Activated CD4-positive, alpha-beta T cell treated with anti-CD3 and anti-CD28 coated beads, Interleukin-10, Interleukin-2, amounts not matched to agents 100 ng/mL and 50 ng/mL, durations not matched to agents 16 hours and 8 hours (primary cell): Measurements from ENCODE around the gene DLG2.

Source experiments
- DNase-seq: peaks from one replicate; pipeline ENCODE4 v3.0.0-alpha.2; 2020

Gene DLG2

DNA sequence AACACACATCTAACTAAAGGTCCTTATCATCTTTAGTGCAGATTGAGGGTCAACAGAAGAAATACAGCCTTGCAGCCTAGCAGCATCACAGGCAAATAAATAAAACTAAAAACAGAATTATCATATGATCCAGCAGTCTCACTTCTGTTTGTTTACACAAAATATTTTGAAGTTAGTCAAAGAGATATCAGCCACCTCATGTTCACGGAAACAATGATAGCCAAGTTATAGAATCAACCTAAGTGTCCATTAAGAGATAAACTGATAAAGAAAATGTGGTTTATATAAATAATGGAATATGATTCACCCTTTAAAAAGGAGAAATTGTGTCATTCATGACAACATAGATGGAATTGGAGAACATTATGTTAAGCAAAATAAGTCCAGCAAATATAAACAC is 1602.9 kb downstream of the DLG2 start:
- no peak for DNase-seq

DNA sequence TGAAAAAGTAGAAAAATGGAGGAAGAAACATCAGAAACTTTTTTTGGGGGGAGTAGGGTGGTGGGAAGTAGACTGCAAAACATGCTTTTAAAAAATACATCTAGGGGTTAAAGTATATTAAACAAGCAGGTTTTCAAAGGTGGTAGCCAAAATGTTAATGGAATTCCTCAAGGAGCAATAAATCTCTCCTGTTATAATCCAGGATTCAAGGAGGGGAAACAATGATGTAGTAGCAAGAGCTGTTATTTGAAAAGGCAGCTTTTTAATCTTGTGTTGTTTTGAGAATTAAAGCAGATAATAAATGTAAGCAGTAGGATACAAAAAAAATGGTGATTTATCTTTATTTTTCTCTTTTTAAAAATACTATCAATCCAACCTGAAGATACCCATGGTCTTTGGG is 1604.4 kb downstream of the DLG2 start:
- DNase-seq, result no peak

DNA sequence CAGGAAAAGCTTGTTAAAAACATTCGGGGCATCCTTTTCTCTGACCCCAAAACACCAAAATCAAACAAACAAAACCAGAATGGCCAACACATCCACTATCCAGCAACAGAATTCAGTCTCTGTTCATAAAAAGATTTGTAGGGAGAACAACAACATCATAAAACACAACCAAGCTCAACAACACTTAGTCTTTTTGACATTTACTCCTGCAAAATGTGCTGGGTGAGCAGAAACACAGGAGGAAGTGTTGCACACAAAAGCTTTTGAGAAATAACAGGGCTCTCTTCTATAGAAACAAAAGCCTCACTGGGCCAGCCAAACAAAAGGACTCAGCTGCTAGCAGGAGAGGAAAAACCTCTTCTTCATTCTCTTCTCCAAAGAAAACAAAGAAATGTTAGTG is 1604.9 kb downstream of the DLG2 start:
- DNase-seq, result no peak

DNA sequence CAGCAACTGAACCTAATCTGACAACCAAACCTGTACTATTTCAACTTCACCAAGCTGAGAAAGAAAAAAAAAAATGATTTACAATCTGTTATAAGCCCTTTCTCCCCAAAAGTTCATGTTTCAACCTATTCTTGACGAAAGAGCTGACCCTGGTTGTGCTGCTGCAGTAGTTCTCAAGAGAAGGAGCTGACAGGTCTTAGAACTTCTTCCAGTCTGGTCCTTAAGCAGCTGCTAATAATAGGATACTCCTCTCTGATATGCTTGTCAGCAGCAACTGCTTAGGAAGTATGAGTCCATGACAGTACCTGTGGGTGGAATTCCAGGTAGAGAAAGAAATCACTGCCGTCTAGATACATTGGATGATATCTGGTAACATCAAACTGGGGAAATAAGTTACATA is 1605.9 kb downstream of the DLG2 start:
- DNase-seq, result no peak

DNA sequence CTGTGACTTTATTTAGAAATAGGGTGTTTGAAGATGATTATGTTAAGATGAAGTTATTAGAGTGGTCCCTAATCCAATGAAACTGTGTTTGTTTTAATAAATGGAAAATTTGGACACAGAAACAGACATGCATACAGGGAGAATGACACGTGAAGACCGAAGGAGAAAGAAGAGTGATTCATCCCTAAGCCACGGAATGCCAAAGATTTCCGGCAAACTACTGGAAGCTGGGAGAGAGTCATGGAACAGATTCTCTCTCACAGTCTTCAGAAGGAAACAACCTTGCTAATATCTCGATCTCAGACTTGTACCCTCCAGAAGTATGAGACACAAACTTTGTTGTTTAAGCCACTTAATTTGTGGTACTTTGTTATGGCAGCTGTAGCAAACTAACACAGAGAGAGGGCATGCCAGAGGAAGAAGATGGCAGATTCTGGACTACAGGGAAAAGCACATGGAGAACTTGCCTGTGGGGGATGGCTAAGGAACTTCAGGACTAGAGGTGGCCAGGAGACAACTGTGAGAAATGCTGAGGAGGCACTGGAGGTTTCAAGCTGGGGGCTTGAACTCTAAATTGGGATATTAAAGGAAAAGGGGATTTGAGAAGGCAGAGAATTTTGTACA is 1607.5 kb downstream of the DLG2 start:
- DNase-seq, result no peak

DNA sequence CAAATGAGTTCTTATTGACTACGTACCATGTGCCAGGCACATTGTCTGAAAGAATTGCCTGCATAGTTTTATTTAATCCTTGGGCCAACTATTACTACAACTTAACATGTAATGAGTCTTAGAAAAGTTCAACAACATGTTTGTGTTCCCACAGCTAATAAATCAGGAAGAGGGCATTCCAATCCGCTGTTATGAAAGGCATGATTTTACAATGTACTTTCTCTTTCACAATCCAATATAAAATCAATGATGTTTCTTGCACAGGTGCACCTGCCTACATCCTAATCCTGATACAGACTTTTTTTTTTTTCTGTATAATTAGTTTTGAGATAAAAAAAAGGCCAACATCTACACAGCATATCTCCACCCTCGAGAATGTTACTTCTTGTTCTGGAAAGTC is 1612.6 kb downstream of the DLG2 start:
- DNase-seq, result no peak

DNA sequence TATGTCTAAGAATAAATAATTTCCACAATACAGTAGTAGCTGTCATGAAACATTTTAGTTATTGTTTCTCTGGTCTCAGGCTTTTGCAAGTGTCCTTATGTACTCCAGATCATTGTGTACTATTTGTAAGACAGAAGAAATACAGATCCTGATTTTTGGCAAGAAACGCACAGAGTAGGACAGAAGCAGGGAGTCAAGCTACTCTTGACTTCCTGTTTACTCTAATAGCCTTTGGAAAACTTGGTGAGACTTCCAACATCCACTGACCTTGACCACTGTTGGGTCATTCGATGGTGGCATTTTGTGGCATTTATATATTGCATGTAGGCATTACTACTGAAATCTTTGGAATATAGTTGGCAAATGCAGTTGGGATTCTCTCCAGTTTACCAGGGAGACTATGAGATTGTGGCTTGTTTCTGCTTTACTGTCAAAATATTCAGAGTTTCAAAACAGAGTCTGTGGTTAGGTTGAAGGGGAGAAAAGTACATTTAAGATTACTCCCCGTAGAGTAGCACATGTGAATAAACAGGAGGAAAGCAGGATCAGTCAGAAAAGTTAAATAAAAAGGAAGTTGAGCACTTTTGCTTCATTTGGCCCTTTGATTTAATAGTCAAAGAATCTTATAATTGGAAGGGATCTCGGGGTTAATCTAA is 1614.8 kb downstream of the DLG2 start:
- no peak for DNase-seq

DNA sequence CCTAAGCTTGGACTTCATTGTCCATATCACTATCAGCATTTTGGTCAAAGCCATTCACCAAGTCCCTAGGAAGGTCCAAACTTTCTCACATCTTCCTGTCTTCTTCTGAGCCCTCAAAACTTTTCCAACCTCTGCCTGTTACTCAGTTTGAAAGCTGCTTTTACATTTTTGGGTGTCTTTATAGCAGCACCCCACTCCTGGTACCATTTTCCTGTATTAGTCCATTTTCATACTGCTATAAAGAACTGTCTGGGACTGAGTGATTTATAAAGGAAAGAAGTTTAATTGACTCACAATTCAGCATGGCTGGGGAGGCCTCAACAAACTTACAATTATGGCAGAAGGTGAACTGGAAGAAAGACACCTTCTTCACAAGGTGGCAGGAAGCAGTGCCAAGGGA is 1624.0 kb downstream of the DLG2 start:
- no peak for DNase-seq

DNA sequence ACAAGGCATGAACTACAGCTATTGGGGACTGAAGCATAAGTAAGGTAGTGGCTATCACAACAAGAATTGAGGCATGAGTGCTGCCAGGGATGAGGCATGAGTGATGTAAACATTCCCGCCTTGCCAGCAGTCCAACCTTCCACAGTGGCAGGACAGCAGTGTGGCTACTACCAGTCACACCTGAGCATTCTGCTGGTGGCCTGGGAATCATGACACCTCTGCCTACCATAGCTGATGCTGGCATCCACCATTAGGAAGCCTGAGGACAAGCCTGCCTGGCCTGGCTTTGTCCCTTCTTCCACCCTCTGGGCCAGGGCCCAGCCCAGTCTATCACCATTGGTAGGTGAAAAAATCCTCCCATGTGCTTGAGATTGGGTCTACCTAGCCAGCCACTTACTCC is 1628.2 kb downstream of the DLG2 start:
- no peak for DNase-seq

DNA sequence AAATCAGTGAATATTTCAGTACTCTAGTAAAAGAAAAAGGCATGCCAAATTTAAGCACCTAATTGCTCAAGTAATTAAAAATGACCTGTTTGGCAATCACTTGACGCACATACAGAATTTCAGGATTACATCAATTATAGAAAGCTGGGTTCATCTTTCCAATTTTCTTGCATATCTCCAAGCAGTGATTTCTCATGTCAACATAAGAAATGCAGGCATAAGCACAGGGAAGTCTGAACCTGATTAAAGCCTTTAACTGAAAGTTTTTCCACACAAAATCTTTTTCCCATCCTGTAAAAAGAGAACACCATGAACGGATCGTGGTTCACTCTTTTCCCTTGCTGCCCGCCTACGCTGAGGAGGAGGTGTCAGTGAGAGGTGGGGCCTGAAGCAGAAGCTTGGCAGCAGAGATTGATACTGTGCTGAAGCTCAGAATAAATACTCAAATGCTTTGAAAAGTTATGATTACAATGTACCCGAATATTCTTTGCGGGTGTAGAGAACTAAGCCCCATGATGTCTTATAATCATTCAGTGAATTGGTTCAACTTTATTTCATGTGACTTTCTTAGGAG is 1636.9 kb downstream of the DLG2 start:
- no peak for DNase-seq

DNA sequence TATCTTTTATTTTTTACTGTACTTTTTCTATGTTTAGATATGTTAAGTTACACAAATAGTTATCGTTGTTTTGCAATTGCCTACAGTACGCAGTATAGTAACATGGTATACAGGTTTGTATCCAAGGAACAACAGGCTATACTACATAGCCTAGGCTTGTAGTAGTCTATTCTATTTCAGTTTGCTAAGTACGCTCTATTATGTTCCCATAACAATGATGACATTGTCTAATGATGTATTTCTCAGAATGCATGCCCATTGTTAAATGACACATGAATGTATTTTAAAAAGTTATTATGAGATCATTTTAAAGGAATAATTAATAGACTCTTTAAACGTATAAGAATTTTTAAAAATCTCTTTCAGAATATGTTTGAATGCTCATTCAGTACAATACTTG is 1644.3 kb downstream of the DLG2 start:
- DNase-seq, result no peak

DNA sequence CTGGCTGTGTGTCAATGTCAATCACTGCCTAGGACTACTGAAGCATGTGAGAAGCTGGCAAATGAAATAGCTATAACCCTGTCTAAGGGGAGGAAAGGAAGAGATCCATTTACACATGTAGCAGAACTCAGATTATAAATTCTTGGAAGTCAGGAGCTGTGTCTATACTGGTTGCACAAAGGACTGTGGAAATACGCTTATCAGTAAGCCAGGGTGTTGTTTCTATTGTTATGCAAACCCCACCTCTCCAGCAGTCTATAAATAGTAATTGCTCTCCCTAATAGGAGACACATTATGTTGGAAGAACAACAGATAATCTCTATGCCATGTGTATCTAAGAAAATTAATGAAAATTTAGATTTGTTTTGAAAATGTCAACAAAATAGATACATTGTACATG is 1647.6 kb downstream of the DLG2 start:
- no peak for DNase-seq

DNA sequence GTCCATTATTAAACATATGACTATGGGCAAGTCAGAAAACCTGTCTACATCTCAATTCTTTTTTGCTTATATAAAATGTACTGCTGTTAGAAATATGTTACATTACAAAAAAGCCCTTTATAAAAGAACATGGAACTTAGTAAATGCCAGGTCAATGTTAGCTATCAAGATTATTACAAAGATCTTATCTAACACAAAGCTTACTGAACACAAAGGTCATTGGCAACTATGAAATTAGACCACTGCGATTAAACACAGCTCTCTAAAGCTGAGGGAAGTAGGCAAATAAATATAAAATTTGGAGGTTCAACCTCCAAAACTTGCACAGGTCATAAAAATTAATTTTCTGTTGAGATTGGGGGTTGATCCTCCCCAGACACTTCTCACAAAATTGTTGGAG is 1648.2 kb downstream of the DLG2 start:
- no peak for DNase-seq

DNA sequence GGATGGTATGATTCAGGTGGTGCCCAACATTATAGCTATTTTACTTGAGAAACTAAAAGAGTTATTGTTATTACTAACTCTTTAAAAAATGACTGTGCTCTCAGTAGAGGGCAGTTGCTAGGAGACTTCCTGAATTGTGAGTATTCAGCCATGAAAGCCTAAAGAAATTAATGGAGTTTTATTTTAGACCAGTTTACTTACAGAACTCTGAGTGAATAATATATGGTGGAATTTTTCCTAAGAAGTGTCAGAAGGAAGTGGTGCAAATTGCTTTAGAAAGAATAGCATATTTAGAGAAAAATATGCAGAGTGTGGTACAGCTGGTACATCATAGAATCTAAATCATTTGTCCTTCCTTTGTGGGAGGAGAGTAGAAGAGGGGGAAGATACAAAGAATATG is 1651.1 kb downstream of the DLG2 start:
- DNase-seq, result no peak

DNA sequence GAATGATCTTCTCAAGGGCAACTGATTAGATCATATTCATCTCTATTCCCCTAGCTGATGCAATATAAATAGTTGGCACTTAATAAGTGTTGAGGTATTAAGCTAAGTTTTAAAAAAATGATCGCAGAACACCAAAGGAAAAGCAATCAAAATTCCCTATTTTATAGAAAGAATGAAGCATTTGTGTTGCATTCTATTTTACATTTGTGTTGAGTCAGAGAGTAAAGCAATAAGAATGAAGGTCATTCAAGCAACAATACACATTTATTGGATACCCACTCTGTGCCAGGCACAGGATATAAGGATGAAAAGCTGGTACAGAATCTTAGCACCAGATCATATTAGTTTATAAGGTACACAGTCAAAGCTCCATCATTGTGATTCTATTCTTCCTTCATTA is 1654.6 kb downstream of the DLG2 start:
- DNase-seq, result no peak

DNA sequence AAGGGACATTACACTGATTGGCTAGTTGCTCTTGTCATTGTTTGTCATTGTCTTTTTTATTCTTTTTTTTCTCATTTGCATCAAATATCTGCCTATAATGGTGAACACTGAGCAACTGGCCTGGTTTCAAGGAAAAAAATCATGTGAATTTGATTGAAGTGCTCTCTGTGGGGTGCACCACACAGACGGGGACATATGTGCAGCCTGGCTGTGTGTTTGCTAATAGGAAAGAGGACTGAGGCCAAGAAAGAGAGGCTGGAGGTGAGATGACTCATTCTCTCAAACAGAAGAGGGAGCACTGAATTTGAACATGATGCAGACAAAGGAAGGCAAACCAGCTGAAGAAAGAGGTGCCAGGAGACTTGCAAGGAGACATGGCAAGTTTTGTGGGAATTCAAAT is 1656.1 kb downstream of the DLG2 start:
- no peak for DNase-seq

DNA sequence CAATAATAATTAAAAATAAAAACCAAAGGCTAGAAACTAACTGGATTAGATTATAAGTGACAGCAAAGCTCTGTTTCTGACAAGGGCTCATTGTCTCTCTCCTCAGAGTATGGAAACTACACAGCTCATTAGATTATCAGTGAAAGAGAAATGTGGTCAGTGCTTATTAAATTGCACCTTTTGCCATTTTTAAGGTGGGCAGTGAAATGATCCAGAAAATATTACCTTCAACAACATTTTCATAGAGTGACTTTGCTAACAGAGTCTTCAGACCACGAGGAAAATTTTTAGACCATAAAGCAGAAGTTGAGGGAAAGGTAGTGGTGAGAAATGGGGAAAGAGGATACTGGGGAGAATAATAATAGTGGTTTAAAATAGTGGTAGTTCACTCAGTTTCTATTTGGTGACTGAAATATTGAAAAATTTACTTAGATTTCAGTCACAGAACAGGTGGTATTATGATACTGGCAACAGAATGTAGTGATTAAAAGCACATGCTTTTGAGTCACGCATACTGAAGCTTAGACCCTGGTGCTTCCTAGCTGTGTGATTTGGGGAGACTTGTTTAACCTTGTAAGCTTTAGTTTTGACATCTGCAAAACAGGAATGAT is 1657.0 kb downstream of the DLG2 start:
- DNase-seq, result no peak

DNA sequence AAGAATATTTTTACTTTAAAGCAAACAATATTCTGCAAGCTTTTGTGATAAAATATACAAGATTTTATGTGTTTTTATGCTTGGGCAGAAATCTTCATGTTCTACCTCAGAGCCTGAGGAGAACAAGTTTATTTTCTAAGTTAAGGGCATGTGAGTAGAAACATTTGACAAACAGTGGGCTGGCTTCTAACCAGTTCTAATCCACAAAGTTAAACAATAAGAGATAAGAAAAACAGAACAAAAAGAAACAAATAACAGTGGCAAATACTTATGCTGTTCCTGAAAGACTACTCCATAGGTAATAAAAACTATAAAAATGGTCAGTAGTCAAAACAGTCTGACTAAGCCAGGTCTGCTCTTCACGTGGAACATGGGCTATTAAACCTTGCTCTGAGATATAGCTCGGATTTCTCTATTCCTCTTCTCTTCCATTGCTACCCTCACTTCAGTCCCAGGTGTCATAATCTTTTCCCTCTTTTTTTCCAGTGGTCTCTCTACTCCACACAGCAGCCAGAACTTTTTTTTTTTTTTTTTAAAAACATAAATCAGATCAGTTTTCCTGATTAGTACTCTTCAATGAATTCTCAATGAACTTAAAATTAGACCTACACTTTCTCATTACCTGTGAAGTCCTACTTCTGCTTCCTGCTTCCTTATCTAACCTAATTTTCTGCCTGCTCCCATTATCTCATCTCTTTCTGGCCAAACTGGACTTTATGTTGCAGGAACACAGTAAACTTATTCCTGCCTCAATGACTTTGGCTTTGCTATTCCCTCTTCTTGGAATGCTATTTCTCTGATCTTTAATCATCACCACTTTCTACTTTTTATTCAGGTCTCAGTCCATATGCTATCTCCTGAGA is 1669.9 kb downstream of the DLG2 start:
- DNase-seq, result no peak

DNA sequence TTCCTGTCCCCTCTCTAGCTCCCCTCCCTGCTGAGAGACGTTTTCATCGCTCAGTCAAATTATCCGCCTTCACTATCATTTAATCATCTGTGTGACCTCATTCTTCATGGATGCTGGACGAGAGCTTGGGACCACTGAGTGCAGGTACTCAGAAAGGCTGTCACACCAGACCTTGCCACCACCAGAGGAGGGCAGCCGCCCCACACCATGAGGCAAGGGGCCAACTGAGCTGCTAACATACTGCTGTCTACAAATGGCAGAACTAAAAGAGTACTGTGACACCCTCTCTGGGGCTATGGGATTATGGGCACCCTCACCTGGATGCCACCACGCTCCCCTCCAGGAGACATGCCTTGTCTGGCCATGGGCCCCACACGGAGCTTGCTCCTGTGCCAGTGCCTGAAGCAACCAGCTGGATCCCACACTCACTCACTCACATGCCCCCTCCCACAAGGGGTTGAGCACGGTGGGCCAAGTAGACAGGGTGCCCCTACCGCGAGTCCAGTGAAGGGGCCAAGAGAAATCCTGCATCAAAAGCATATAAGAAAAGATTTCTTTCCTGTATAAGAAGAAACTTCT is 1670.9 kb downstream of the DLG2 start:
- DNase-seq, result no peak

DNA sequence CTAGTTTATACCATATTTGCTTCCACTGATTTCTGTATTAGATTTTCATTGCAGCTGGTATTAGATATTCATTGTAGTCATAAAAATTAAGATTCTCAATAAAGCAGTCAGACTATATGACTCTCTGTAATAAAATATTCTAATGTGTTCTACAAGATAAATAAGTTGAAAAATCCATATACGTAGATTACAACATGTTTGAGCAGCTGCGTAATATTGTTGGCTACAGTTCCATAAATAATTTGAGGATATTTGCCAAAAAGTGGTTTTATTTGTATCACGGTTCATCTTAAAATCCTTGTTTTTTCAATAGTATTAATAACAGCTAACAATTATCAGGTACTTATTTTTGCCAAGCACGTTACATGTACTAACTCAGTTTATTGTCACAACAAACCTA is 1672.4 kb downstream of the DLG2 start:
- DNase-seq, result no peak

DNA sequence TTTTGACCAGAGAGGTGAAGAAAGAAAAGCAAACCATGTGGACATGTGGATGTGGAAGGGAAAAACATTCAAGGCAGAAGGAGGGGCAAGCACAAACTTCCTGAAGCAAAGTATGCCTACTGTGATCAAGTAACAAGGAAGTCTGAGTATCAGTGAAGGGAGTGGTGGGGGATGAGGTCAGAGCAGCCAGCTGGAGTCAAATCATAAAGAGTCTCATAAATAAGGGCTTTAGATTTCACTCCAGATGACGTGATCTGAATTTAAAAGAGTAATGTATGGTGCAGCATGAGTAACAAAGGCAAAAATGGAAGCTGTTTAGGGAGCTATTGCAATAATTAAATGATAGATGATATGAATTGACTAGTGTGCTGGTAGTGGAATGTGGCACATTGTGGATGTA is 1675.6 kb downstream of the DLG2 start:
- no peak for DNase-seq

DNA sequence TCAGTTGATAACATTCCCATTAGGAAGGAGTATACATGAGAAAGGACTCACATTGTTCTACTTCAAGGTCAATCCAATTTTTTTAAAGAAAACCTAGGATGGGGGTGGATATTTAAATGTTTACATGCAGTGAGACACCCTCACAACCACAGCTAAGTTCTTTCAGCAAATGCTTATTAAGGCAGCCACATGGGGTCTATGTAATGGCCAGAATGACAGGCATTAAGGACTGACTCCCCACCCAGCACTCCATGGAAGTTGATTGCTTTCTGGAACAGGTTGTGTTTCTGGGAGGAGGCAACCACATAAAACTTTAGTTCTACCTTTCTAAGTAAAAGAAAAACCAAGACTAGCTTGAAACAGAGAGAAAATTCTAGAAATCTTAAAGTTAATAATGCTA is 1678.9 kb downstream of the DLG2 start:
- DNase-seq, result no peak

DNA sequence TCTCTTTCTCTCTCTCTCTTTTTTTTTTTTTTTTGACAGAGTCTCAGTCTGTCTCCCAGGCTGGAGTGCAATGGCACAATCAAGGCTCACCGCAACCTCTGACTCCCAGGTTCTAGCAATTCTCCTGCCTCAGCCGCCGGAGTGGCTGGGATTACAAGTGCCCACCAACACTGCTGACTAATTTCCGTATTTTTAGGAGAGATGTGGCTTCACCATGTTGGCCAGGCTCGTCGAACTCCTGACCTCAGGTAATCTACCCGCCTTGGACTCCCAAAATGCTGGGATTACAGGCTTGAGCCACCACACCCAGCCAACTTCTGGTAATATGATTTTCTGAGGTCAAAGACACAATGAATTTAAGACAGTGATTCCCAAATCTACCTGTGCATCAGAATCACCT is 1681.2 kb downstream of the DLG2 start:
- no peak for DNase-seq
